GM12801 (cell line): ENCODE data around the gene TWF2.

Experiments
- TF ChIP-seq, protein P1 (sequence below): IDR thresholded peaks from one replicate; pipeline ENCODE4 v1.5.1; 2011; ENCODE audit warnings: control low read depth; ENCODE audit not compliant: insufficient read length; ENCODE audit errors: extremely low read depth

TWF2 gene

DNA sequence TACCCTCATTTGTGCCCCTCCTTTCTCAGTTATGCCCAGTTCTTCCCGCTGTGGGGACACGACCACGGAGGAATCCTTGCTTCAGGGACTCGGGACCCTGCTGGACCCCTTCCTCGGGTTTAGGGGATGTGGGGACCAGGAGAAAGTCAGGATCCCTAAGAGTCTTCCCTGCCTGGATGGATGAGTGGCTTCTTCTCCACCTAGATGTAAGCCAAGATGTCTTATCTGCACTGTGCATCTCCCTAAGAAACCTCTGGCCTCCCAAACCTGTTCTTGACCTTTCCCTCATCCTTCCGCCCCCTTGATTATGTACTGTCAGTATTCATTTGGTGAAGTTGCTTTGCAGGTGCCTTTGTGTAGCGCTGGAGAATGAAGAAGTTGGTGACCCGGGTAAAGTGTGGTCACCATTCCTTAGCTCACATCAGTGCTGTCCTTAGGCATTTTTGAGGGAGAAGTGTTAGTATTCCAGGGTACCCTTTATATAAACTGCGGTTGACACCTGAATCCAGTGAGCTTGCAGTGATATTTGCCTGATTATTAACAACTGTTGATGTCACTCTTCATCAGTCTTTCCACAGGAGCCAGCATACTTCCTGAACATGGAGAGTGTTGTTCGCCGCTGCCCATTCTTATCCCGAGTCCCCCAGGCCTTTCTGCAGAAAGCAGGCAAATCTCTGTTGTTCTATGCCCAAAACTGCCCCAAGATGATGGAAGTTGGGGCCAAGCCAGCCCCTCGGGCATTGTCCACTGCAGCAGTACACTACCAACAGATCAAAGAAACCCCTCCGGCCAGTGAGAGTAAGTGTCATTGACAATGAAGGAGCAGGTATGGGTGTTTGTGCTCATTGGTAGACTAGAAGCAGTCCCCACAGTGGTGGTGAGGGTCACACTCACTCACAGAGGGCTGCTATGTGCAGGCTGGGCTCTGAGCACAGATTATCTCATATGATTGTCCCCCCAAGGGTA, 40.0 kb downstream of the TWF2 start:
- TF ChIP-seq, protein P1, sequence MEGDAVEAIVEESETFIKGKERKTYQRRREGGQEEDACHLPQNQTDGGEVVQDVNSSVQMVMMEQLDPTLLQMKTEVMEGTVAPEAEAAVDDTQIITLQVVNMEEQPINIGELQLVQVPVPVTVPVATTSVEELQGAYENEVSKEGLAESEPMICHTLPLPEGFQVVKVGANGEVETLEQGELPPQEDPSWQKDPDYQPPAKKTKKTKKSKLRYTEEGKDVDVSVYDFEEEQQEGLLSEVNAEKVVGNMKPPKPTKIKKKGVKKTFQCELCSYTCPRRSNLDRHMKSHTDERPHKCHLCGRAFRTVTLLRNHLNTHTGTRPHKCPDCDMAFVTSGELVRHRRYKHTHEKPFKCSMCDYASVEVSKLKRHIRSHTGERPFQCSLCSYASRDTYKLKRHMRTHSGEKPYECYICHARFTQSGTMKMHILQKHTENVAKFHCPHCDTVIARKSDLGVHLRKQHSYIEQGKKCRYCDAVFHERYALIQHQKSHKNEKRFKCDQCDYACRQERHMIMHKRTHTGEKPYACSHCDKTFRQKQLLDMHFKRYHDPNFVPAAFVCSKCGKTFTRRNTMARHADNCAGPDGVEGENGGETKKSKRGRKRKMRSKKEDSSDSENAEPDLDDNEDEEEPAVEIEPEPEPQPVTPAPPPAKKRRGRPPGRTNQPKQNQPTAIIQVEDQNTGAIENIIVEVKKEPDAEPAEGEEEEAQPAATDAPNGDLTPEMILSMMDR: no peak

DNA sequence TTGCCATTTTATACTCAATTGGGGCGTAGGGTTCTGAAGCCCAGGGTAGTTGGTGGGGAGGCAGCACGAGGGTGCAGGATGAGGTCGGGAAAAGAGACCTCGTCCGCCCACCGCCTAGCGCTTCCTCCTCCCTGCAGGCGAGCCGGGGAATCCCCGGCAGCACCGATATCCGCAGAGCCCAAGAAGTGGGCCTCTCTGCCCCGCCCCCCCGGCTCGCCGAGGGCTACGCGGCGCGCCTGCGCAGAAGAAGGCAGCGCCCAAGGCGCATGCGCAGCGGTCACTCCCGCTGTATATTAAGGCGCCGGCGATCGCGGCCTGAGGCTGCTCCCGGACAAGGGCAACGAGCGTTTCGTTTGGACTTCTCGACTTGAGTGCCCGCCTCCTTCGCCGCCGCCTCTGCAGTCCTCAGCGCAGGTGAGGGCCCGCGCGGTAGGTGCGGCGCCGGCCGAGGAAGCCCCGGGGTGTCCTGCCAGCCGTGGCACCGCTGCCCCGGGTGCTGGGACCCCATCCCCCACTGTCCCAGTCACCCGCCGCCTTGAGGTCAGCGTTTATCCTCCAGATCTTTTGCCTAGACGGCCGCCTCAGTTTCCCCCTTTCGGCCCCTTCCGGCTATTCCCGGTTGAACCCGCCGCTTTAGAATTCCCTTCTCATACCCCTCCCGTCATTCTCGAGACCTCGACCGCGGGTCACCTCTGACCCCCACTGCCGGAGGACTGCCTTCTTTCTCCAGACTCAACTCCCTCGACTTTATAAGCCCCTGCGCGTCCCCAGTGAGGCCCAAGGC, 40.9 kb downstream of the TWF2 start, which contains the start of gene ALAS1:
Gene ALAS1, plus strand, starts transcription at position 319 of the 784 bp plus-strand sequence. CDS start 1,082 bp downstream, outside the sequence.
- TF ChIP-seq, protein P1: no peak

DNA sequence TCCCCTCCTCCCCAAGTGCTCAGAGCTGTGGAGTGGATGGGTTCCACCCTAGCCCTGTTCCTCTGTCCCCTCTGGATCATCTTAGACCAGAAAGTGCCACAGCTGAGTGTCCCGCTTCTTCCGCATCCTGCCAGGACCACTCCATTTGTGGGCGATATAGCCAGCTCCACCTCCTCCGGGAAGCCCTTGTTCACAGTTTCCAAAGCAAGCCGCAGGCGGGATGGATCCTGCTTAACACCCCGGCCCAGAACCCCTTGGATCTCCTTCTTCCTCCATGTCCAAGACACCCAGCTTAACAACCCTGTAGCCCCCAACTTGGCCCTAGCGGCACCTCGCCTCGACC, 41.5 kb downstream of the TWF2 start:
- TF ChIP-seq, protein P1: no peak

DNA sequence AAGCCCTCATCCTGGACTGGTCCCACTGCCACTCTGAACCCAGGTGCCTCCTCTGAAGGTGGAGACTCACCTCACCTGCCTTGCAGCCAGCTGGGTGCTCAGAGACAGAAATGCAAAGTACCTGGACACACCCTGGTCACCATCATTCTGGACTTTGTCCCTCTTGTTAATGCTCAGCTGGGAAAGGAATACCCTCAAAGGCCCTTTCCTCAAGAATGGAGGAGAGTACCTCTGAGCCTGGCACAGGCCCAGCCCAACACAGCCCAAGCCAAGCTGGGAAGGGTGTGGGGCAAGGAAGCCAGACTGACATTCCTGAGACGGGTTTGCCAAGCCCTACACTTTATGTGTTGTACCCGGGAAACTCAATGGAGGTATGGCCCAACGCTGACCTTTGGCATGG, 42.0 kb downstream of the TWF2 start:
- TF ChIP-seq, protein P1: no peak

DNA sequence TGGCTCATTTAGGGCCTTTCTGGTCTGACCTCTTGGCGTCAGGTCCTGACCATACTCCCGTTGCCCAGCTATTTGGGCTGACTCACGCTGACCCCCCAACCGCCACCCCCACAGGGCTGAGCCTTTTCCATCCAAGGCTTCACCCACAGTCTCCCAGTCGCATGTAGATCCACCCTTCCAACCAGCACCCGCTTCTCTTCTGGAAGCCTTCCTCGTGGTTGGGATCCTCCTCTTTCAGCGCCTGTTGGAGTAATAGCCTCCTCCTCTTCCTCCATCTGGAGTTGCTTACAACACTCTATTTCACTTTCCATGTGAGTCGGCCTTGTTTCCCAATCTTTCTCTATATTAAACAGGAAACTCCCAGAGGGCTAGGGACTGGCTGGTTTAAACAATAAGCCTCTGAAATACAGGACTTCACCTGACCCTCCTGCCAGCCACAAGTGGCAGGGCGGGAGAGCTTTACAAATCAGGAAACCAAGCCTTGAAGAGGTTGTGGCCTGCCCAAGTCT, 43.1 kb downstream of the TWF2 start:
- TF ChIP-seq, protein P1: no peak

DNA sequence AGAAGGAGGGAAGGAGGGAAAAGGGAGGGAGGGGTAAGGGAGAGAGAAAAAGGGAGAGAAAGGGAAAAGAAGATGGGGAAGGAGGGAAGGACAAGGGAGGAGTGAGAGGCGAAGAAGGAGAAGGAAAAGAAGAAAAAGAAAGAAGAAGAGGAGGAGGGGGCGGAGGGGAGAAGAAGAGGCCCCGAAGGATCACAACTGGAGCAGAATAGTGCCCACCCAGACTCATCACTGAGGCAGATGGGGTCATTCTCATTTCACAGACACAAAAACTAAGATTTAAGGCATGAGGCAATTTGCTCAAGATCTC, 43.7 kb downstream of the TWF2 start:
- TF ChIP-seq, protein P1: no peak
